Heart right ventricle (tissue), 16 donors: Measurements from ENCODE around the gene ENOX2. TPM values are rescaled to one million over a fixed set of nuclear protein-coding genes. Genes with fewer than 3 reads are reported as not detected.

Experiments
- ATAC-seq, 8 donors: fragments of 200-7000 bp; cut with Tn5 transposase; one replicate each; pipeline ENCODE4 v1.9.1; 2020; ENCODE audit warnings: mild to moderate bottlenecking in 8 of 8, moderate library complexity in 8 of 8, moderate number of reproducible peaks in 1 of 8
- DNase-seq, 2 donors: peaks; one replicate each; pipeline ENCODE4 v3.0.0-alpha.2; 2020
- H3K27ac ChIP-seq, 10 donors: fragments of 200-600 bp; sonication (generic) in 2 of 10; one replicate each; pipeline versions ENCODE4 v1.5.0 to v1.8.0; 2020 to 2022; ENCODE audit warnings: mild to moderate bottlenecking in 3 of 10
- H3K27me3 ChIP-seq, 7 donors: fragments of 200-600 bp; one replicate each; pipeline ENCODE4 v1.8.0; 2021 to 2022; ENCODE audit warnings: mild to moderate bottlenecking in 2 of 7
- H3K36me3 ChIP-seq, 9 donors: fragments of 200-600 bp; sonication (generic) in 1 of 9; one replicate each; pipeline versions ENCODE4 v1.5.0 to v1.8.0; 2020 to 2022; ENCODE audit warnings: mild to moderate bottlenecking in 2 of 9
- H3K4me1 ChIP-seq, 9 donors: fragments of 200-600 bp; sonication (generic) in 1 of 9; one replicate each; pipeline versions ENCODE4 v1.5.0 to v1.8.0; 2020 to 2022; ENCODE audit warnings: mild to moderate bottlenecking in 4 of 9
- H3K4me3 ChIP-seq, 10 donors: fragments of 200-600 bp; sonication (generic) in 2 of 10; one replicate each; pipeline versions ENCODE4 v1.5.0 to v1.8.0; 2020 to 2022; ENCODE audit warnings: mild to moderate bottlenecking in 7 of 10, moderate library complexity in 2 of 10
- H3K9me3 ChIP-seq, 11 donors: fragments of 200-600 bp in 10 of 11; sonication (generic) in 2 of 11; one replicate each; pipeline versions ENCODE4 v1.5.0 to v1.8.0; 2013 to 2022; ENCODE audit warnings: mild to moderate bottlenecking in 2 of 11, control low read depth in 1 of 11, moderate library complexity in 1 of 11
- WGBS, 2 donors: extraction: QIAGEN DNeasy Blood & Tissue Kit; methylation state at CpG; one replicate each; pipeline ENCODE4 v1.1.7; 2013; ENCODE audit warnings: inconsistent platforms in 1 of 2; 5-methylcytosine and 5-hydroxymethylcytosine counted together
- intact Hi-C, 10 donors: fragments of 100-400 bp; cut with DNase I; formaldehyde crosslinking; loops; one replicate each; pipeline versions ENCODE4 v1.11.1 to v1.14.2; 2022
- polyA plus RNA-seq, 2 donors: library from polyadenylated mRNA; stranded (reverse); fragments of 200-250 nt; gene quantifications; one replicate each; pipeline ENCODE4 v1.2.3, GENCODE V29; 2013
- total RNA-seq, 10 donors: library from RNA; stranded (reverse); fragmentation: NEBNext Ultra II Directional in 3 of 10; extraction: Animal tissue kit (Norgen Biotek cat#: 25700) in 3 of 10; gene quantifications; one replicate each; pipeline versions ENCODE4 v1.2.1 to v1.2.4, GENCODE V29; 2021 to 2023
- TF ChIP-seq, protein P1 (sequence below), 9 donors: fragments of 200-600 bp; sonication (generic) in 2 of 9; IDR thresholded peaks; one replicate each; pipeline versions ENCODE4 v1.5.0 to v1.8.0; 2021 to 2022; ENCODE audit warnings: antibody characterized with exemption in 9 of 9, mild to moderate bottlenecking in 5 of 9, moderate library complexity in 1 of 9
- donor health status: Arrhythmogenic right ventricular cardiomyopathy.
- donor health status: ischemic (EF 13 %, LVEDD 7.1; RV severe dilation, severe dysfunction).
- donor health status: healthy with polysubstance abuse.
- donor health status: DM: no; HTN: yes; CAD: no.
- donor health status: DM: no; HTN: no; CAD: no.
- donor health status: ischemic (EF 25% LVEDD 6.9; RV normal size, moderate dysfunction).
- donor health status: ischemic (EF 25% LVEDD 5.7; RV mildly dilated, moderate dysfunction).
- donor health status: healthy.
- donor health status: DM: yes; HTN: yes; CAD: no.
- donor health status: Ischemic cardiomyopathy.
- donor health status: ischemic (EF 35%, LVEDD 5.7; RV mildly dilated, moderate dysfunction).
- donor health status: nonischemic (EF 11% LVEDD 7.7; RV severe dilation, severe dysfunction).
- donor health status: DM: yes; HTN: yes; CAD: no.
- donor health status: PGD.
- donor health status: ischemic (EF 29% LVEDD 5.4; RV normal size, mild dysfunction).
- donor health status: nonischemic (EF 23%, LVEDD 6.1; RV moderate dilation, normal function).

The ENOX2 gene
- total and polyA plus RNA-seq, 12 donors: 3.4 to 22.6 (median 18.6) TPM

DNA sequence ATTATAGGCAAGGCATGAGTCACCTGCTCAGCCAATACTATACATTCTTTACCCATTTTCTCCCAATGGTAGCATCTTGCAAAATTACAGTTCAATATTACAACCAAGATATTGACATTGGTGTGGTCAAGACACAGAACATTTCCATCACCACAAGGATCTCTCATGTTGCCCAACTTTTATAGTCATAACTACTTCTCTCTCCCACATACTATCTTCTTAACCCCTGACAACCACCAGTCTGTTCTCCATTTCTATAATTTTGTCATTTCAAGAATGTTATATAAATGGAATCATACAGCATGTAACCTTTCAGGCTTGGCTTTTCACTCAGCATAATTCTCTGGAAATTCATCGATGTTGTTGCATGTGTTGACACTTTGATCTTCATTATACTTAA, 144.9 kb downstream of the ENOX2 start:
- WGBS, 2 donors: 100% methylated on average over 1 of the region's 1 CpG
- intact Hi-C loops: no loop called here
- no peak overlapping the region for H3K4me3 ChIP-seq
- H3K36me3 ChIP-seq: no peaks in the 10 kb centered on the region
- H3K4me1 ChIP-seq: no peaks in the 10 kb centered on the region
- DNase-seq: no peak
- no peaks in the 10 kb centered on the region for H3K9me3 ChIP-seq
- ATAC-seq: no peak
- H3K27ac ChIP-seq: no peak overlapping the region
- peaks cover 0 to 4% (median 0%) of the 10 kb centered on the region in 7 donors for H3K27me3 ChIP-seq
- TF ChIP-seq, protein P1, sequence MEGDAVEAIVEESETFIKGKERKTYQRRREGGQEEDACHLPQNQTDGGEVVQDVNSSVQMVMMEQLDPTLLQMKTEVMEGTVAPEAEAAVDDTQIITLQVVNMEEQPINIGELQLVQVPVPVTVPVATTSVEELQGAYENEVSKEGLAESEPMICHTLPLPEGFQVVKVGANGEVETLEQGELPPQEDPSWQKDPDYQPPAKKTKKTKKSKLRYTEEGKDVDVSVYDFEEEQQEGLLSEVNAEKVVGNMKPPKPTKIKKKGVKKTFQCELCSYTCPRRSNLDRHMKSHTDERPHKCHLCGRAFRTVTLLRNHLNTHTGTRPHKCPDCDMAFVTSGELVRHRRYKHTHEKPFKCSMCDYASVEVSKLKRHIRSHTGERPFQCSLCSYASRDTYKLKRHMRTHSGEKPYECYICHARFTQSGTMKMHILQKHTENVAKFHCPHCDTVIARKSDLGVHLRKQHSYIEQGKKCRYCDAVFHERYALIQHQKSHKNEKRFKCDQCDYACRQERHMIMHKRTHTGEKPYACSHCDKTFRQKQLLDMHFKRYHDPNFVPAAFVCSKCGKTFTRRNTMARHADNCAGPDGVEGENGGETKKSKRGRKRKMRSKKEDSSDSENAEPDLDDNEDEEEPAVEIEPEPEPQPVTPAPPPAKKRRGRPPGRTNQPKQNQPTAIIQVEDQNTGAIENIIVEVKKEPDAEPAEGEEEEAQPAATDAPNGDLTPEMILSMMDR (IDR thresholded peaks at IDR 0.05): no peak

DNA sequence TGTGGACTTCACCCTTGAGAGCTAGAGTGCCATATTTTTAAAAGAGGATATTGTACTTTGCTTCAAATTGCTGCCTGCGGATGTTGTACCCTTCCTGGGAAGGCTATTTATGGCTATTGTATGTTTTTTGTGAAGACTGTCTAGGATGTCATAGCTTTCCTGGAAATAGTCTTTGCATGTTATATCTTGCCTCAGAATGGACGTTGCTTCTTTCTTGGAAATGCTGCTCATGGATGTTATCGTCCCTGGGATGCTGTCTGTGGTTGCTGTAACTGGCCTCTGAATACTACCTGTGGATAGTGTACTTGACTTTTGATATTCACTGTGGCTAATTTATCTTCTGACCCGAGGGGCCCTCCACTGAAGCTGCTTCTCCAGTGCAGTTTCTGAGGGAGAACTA, 146.8 kb downstream of the ENOX2 start:
- Histone ChIP-seq H3K27me3 (no peaks in the 10 kb centered on the region), H3K27ac (no peak overlapping the region), H3K4me3 (no peak overlapping the region), H3K36me3 (no peaks in the 10 kb centered on the region), H3K9me3 (no peaks in the 10 kb centered on the region), H3K4me1 (no peaks in the 10 kb centered on the region)
- no peak for ATAC-seq
- TF ChIP-seq, protein P1 (IDR thresholded peaks at IDR 0.05): no peak
- intact Hi-C loops: no loop called here
- no peak for DNase-seq
- 59 to 64% methylated on average over 4 of the region's 4 CpGs for WGBS, 2 donors

DNA sequence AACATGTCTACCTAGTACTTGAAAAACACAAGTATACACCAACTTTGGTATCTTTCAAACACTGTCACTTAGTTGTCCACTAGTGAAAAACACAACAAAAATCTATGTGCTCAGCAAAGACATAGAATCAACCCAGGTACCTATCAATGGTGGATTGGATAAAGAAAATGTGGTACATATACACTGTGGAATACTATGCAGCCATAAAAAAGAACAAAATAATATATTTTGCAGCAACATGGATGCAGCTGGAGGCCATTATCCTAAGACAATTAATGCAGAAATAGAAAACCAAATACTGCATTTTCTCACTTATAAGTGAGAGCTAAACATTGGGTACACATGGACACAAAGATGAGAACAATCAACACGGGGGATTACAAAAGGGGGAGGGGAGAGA, 148.7 kb downstream of the ENOX2 start:
- Histone ChIP-seq H3K27me3 (no peaks in the 10 kb centered on the region), H3K9me3 (no peaks in the 10 kb centered on the region), H3K27ac (no peak overlapping the region), H3K4me1 (no peaks in the 10 kb centered on the region), H3K36me3 (no peaks in the 10 kb centered on the region), H3K4me3 (no peak overlapping the region)
- no peak for ATAC-seq
- 100% methylated on average over 1 of the region's 1 CpG for WGBS, 2 donors
- intact Hi-C loops: no loop called here
- TF ChIP-seq, protein P1 (IDR thresholded peaks at IDR 0.05): no peak
- DNase-seq: no peak

DNA sequence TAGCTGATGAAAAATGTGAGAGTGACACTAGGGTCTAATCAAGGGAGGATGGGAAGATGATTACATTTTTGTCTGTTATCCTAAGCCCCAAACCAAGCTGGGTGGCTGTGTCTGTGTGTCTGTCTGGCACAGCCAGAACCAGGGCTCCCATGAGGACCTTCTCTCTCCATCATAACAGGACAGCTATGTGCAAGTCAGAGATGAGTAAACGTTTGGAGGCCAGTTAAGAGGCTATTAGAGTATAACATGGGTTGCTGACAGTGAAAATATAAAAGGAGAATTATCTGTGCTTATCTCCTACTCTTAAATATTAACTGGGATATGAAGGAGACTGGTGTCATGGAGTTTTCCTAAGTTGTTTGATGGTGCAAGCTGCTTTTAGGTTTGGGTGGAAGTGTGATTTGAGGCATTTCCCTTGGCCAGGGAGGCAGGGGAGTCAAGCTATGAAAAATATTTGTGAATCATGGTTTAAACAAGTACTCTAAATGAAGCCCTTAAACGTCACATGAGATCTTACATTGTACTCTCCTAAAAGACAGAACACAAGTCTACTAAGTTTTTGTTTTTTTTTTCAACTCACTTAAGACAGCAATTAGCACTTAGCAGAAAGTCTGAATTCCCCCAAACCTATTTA, 156.2 kb downstream of the ENOX2 start:
- Histone ChIP-seq H3K9me3 (no peaks in the 10 kb centered on the region), H3K27me3 (no peaks in the 10 kb centered on the region), H3K27ac (no peak overlapping the region), H3K4me1 (peaks cover 0 to 15% (median 0%) of the 10 kb centered on the region in 9 donors), H3K36me3 (no peaks in the 10 kb centered on the region), H3K4me3 (no peak overlapping the region)
- intact Hi-C loops: no loop called here
- ATAC-seq: no peak
- no peak for DNase-seq
- WGBS, 2 donors: 62 to 67% methylated on average over 2 of the region's 2 CpGs
- TF ChIP-seq, protein P1 (IDR thresholded peaks at IDR 0.05): no peak
